Uterus (tissue), 4 donors: ENCODE measurements around the gene MRPL36. TPM values are rescaled to one million over a fixed set of nuclear protein-coding genes. Genes with fewer than 3 reads are reported as not detected.
A peak's percentile ranks its signal among the peaks of the same experiment; 100 is the strongest.
"Not testable (repeated sequence)": the region's sequence is repeated elsewhere in the genome, so short reads cannot be mapped to it uniquely, and the experiment has no call there.

ENCODE experiments used
- DNase-seq, 2 donors: peaks; one replicate each; pipeline ENCODE4 v3.0.0-alpha.2; 2019 to 2020
- H3K27ac ChIP-seq, 2 donors: fragments of 200-600 bp; sonication (generic); 1 replicate in 1 of 2; 2 replicates in 1 of 2; pipeline ENCODE4 v1.5.1; 2016 to 2018
- H3K27me3 ChIP-seq, 2 donors: fragments of 200-600 bp; sonication (generic); one replicate each; pipeline ENCODE4 v1.5.1; 2018 to 2019; ENCODE audit warnings: control low read depth in 1 of 2
- H3K36me3 ChIP-seq, 2 donors: fragments of 200-600 bp; sonication (generic); one replicate each; pipeline ENCODE4 v1.5.1; 2019; ENCODE audit warnings: control low read depth in 1 of 2
- H3K4me1 ChIP-seq, 2 donors: fragments of 200-600 bp; sonication (generic); one replicate each; pipeline ENCODE4 v1.5.1; 2018 to 2019; ENCODE audit warnings: control low read depth in 1 of 2
- H3K4me3 ChIP-seq, 2 donors: fragments of 200-600 bp; sonication (generic); 1 replicate in 1 of 2; 2 replicates in 1 of 2; pipeline ENCODE4 v1.5.1; 2018 to 2019; ENCODE audit warnings: mild to moderate bottlenecking in 1 of 2
- H3K9me3 ChIP-seq, 2 donors: fragments of 200-600 bp; sonication (generic); one replicate each; pipeline ENCODE4 v1.5.1; 2019; ENCODE audit warnings: control low read depth in 1 of 2
- CTCF ChIP-seq, 4 experiments: fragments of 200-600 bp in 2 of 4; fragments of 450-650 bp in 2 of 4; sonication (generic) in 2 of 4; IDR thresholded peaks; one replicate each; pipeline ENCODE4 v1.5.1; 2016 to 2019; ENCODE audit warnings: antibody characterized with exemption in 4 of 4, mild to moderate bottlenecking in 2 of 4, moderate library complexity in 1 of 4
- POLR2A ChIP-seq, 2 donors: fragments of 450-650 bp; IDR thresholded peaks; one replicate each; pipeline ENCODE4 v1.6.1; 2016; ENCODE audit warnings: antibody characterized with exemption in 2 of 2, mild to moderate bottlenecking in 1 of 2, moderate library complexity in 1 of 2
- intact Hi-C: fragments of 100-400 bp; cut with DNase I; formaldehyde crosslinking; loops from one replicate; pipeline ENCODE4 v1.15.1; 2023; ENCODE audit warnings: low total_unique reads
- total RNA-seq, 4 donors: library from RNA; depleted of rRNA in 3 of 4; stranded (reverse); fragments of >200 nt in 3 of 4; gene quantifications; one replicate each; pipeline versions ENCODE4 v1.1.0 to v1.2.4, GENCODE V29; 2014 to 2023
- donor health status: DM: yes; HTN: yes; CAD: no.

The MRPL36 gene
- total RNA-seq, 4 donors from 2014 or later, result 14.4 to 107 (median 31.6) TPM

DNA sequence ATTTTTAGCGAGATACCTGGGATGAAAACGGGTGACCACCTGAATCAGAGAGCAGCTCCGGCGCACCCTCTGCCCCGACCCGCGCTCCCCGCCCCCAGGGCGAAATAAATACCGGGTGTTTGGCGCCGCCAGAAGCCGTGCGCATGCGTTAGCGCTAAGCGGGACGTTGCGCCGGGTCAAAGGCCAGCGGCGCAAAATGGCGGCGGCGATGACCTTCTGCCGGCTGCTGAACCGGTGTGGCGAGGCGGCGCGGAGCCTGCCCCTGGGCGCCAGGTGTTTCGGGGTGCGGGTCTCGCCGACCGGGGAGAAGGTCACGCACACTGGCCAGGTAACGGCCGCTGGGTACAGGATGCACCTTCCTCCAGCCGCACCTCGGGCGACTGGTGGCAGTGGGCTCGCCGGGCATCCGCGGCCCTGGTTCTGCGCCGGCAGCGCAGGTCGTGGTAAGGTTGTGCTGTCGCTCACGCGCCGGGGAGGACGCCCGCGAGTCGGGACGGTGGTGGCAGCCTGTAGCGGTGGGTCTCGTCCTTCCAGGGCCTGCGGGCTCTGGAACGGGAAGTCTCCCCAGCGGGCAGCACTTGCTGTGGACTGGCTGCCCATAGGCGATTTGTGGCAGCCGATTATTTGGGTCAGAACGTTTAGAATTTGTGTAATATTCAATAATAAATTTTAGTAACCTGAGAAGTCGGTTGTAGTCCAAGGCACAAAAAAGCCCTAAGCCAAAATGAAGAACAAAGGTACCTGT lies 1.8 kb upstream of the MRPL36 start, which contains the start of gene NDUFS6:
Gene NDUFS6, plus strand, starts transcription at position 186 of the 745 bp plus-strand sequence. Its CDS starts 11 bp downstream, at position 197.
- no peaks in the 10 kb centered on the region for H3K4me1 ChIP-seq
- H3K4me3 ChIP-seq, result peak within 1 kb of the TSS; percentile 93
- no peaks in the 10 kb centered on the region for H3K27me3 ChIP-seq
- H3K9me3 ChIP-seq, result no peaks in the 10 kb centered on the region
- intact Hi-C loops, result no loop called here
- TF ChIP-seq POLR2A (IDR thresholded peaks at IDR 0.05) (peak in 1 of 2 donors; percentile 38), CTCF (IDR thresholded peaks at IDR 0.05) (no peak)
- DNase-seq, result peak; percentile 62 to 75
- H3K27ac ChIP-seq, result peak within 1 kb of the TSS; percentile 80 to 85
- H3K36me3 ChIP-seq, result no peaks in the 10 kb centered on the region

- H3K27ac ChIP-seq, result peak overlapping the region; percentile 80 to 85
- H3K36me3 ChIP-seq, result no peaks in the 10 kb centered on the region
- TF ChIP-seq POLR2A (IDR thresholded peaks at IDR 0.05) (no peak), CTCF (IDR thresholded peaks at IDR 0.05) (no peak)
- no peaks in the 10 kb centered on the region for H3K27me3 ChIP-seq
- intact Hi-C loops, result no loop called here
- no peaks in the 10 kb centered on the region for H3K9me3 ChIP-seq
- no peak for DNase-seq
- H3K4me3 ChIP-seq, result peak overlapping the region; percentile 93
- no peaks in the 10 kb centered on the region for H3K4me1 ChIP-seq
Measured at GRCh38 chr5:1800472-1801221, 1.0 kb upstream of the MRPL36 start.

- DNase-seq, result peak in 1 of 2 donors; percentile 21
- H3K27ac ChIP-seq, result peak overlapping the region; percentile 80 to 85
- TF ChIP-seq POLR2A (IDR thresholded peaks at IDR 0.05), result no peak
- no peak for TF ChIP-seq CTCF (IDR thresholded peaks at IDR 0.05)
- no peaks in the 10 kb centered on the region for H3K27me3 ChIP-seq
- H3K36me3 ChIP-seq, result no peaks in the 10 kb centered on the region
- no peaks in the 10 kb centered on the region for H3K4me1 ChIP-seq
- intact Hi-C loops, result no loop called here
- H3K9me3 ChIP-seq, result no peaks in the 10 kb centered on the region
- H3K4me3 ChIP-seq, result peak overlapping the region; percentile 93
Measured at GRCh38 chr5:1799110-1799601, 481 bp downstream of the MRPL36 start.

- H3K36me3 ChIP-seq, H3K9me3 ChIP-seq, H3K27me3 ChIP-seq, intact Hi-C loops, DNase-seq, H3K4me1 ChIP-seq: not testable (repeated sequence)
- peak overlapping the region; percentile 93 for H3K4me3 ChIP-seq
- peak overlapping the region in 1 of 2 donors; percentile 80 for H3K27ac ChIP-seq
Measured at GRCh38 chr5:1798589-1798988, 1.0 kb downstream of the MRPL36 start.

DNA sequence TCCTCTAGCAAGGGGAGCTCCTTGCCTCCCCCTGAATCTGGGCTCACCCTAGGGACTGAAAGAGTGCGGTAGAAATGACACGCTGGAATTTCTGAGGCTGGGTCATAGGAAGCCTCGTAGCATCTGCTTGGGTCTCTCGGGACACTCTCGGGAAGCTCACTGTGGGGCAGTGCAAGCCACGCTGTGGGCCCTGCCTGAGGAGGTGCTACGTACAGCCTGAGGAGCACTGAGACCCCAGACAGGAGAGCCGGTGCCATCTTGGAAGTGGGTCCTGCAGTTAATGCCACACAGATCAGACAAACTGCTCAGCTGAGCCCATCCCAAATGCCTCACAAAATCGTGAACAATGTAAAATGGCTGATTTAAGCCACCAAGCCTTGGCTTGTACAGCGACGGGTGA lies 1.8 kb downstream of the MRPL36 start:
- Histone ChIP-seq H3K36me3 (no peaks in the 10 kb centered on the region), H3K27me3 (no peaks in the 10 kb centered on the region), H3K4me3 (no peak overlapping the region), H3K4me1 (no peaks in the 10 kb centered on the region), H3K27ac (no peak overlapping the region), H3K9me3 (no peaks in the 10 kb centered on the region)
- intact Hi-C loops, result no loop called here
- DNase-seq, result no peak
- no peak for TF ChIP-seq POLR2A (IDR thresholded peaks at IDR 0.05)
- TF ChIP-seq CTCF (IDR thresholded peaks at IDR 0.05), result no peak
